H9 (cell line): ENCODE data around the gene C19orf81. TPM values are rescaled to one million over a fixed set of nuclear protein-coding genes. Genes with fewer than 3 reads are reported as not detected.

Experiments
- DNase-seq: peaks from one replicate; pipeline ENCODE4 v3.0.0-alpha.2; 2017
- H2AFZ ChIP-seq: one replicate; pipeline ENCODE4 v1.6.1; 2013; ENCODE audit warnings: mild to moderate bottlenecking, low read length, control low read depth, moderate library complexity
- H2AK5ac ChIP-seq: 2 replicates; pipeline ENCODE4 v1.6.1; 2013; ENCODE audit warnings: low read length, control low read depth, mixed read lengths; ENCODE audit not compliant: insufficient read length
- H2BK120ac ChIP-seq: one replicate; pipeline ENCODE4 v1.6.1; 2013; ENCODE audit warnings: low read depth, mild to moderate bottlenecking, low read length, control low read depth, inconsistent platforms; ENCODE audit not compliant: poor library complexity, severe bottlenecking
- H2BK12ac ChIP-seq: 2 replicates; pipeline ENCODE4 v1.6.1; 2013; ENCODE audit warnings: low read length, control low read depth, mixed read lengths, low read depth; ENCODE audit not compliant: insufficient read length
- H2BK15ac ChIP-seq: 2 replicates; pipeline ENCODE4 v1.6.1; 2013; ENCODE audit warnings: low read depth, low read length, control low read depth
- H2BK20ac ChIP-seq: one replicate; pipeline ENCODE4 v1.6.1; 2013; ENCODE audit warnings: low read depth, mild to moderate bottlenecking, low read length, control low read depth, inconsistent platforms; ENCODE audit not compliant: poor library complexity, severe bottlenecking
- H2BK5ac ChIP-seq: 2 replicates; pipeline ENCODE4 v1.6.1; 2013; ENCODE audit warnings: low read length, control low read depth, mixed read lengths; ENCODE audit not compliant: insufficient read length
- H3K14ac ChIP-seq: 2 replicates; pipeline ENCODE4 v1.6.1; 2013; ENCODE audit warnings: low read length, control low read depth; ENCODE audit not compliant: insufficient read depth
- H3K18ac ChIP-seq: 2 replicates; pipeline ENCODE4 v1.6.1; 2013; ENCODE audit warnings: low read depth, mild to moderate bottlenecking, mixed read lengths, low read length, control low read depth; ENCODE audit not compliant: insufficient read length
- H3K23ac ChIP-seq: 2 replicates; pipeline ENCODE4 v1.6.1; 2013; ENCODE audit warnings: low read length, control low read depth, mixed read lengths, low read depth; ENCODE audit not compliant: insufficient read length
- H3K23me2 ChIP-seq: 2 replicates; pipeline ENCODE4 v1.6.1; 2013; ENCODE audit warnings: low read depth, mild to moderate bottlenecking, mixed read lengths, low read length, control low read depth; ENCODE audit not compliant: insufficient read length, poor library complexity, severe bottlenecking
- H3K27ac ChIP-seq: 2 replicates; pipeline ENCODE4 v1.5.1; 2013; ENCODE audit warnings: low read length, control low read depth, mixed read lengths, low read depth; ENCODE audit not compliant: insufficient read length
- H3K27me3 ChIP-seq: 2 replicates; pipeline ENCODE4 v1.6.1; 2013; ENCODE audit warnings: low read length, control low read depth, inconsistent platforms; ENCODE audit not compliant: insufficient read depth
- H3K4ac ChIP-seq: 2 replicates; pipeline ENCODE4 v1.6.1; 2013; ENCODE audit warnings: low read depth, mild to moderate bottlenecking, control low read depth, inconsistent platforms, low read length, moderate library complexity
- H3K4me1 ChIP-seq: 2 replicates; pipeline ENCODE4 v1.6.1; 2013; ENCODE audit warnings: low read length, control low read depth, inconsistent platforms; ENCODE audit not compliant: insufficient read depth
- H3K4me2 ChIP-seq: 2 replicates; pipeline ENCODE4 v1.6.1; 2013; ENCODE audit warnings: low read length, control low read depth, mixed read lengths; ENCODE audit not compliant: insufficient read length, insufficient read depth
- H3K56ac ChIP-seq: 2 replicates; pipeline ENCODE4 v1.6.1; 2013; ENCODE audit warnings: low read depth, mild to moderate bottlenecking, mixed read lengths, low read length, control low read depth; ENCODE audit not compliant: insufficient read length
- H3K79me1 ChIP-seq: 2 replicates; pipeline ENCODE4 v1.6.1; 2013; ENCODE audit warnings: low read depth, mild to moderate bottlenecking, moderate library complexity, low read length, control low read depth, inconsistent platforms; ENCODE audit not compliant: insufficient read depth, poor library complexity, severe bottlenecking
- H3K79me2 ChIP-seq: 2 replicates; pipeline ENCODE4 v1.6.1; 2013; ENCODE audit warnings: low read length, control low read depth, inconsistent platforms; ENCODE audit not compliant: insufficient read depth
- H3K9ac ChIP-seq: 2 replicates; pipeline ENCODE4 v1.6.1; 2013; ENCODE audit warnings: low read length, control low read depth, mixed read lengths; ENCODE audit not compliant: insufficient read length; ENCODE audit errors: extremely low read depth
- H3K9me3 ChIP-seq: one replicate; pipeline ENCODE4 v1.6.1; 2013; ENCODE audit warnings: low read depth, low read length, inconsistent platforms; ENCODE audit not compliant: control insufficient read depth
- H3T11ph ChIP-seq: one replicate; pipeline ENCODE4 v1.6.1; 2013; ENCODE audit warnings: mild to moderate bottlenecking, low read length, control low read depth, inconsistent platforms
- H4K20me1 ChIP-seq: one replicate; pipeline ENCODE4 v1.6.1; 2013; ENCODE audit not compliant: control insufficient read depth, insufficient read length, insufficient read depth
- H4K5ac ChIP-seq: 2 replicates; pipeline ENCODE4 v1.6.1; 2013; ENCODE audit warnings: low read depth, mild to moderate bottlenecking, mixed read lengths, low read length, control low read depth; ENCODE audit not compliant: insufficient read length
- H4K8ac ChIP-seq: replicated peaks from 2 replicates; pipeline ENCODE4 v1.6.1; 2013; ENCODE audit warnings: low read length, control low read depth, mixed read lengths, low read depth; ENCODE audit not compliant: insufficient read length
- H4K91ac ChIP-seq: 2 replicates; pipeline ENCODE4 v1.6.1; 2013; ENCODE audit warnings: low read depth, mild to moderate bottlenecking, moderate library complexity, mixed read lengths, low read length, control low read depth; ENCODE audit not compliant: insufficient read length
- H3K27ac Mint-ChIP-seq, 3 experiments: 2 replicates in 2 of 3; 3 replicates in 1 of 3; pipeline ENCODE4 v1.8.0; 2020 to 2021; ENCODE audit warnings: mixed read lengths in 3 of 3, mild to moderate bottlenecking in 1 of 3, moderate library complexity in 1 of 3
- H3K27me3 Mint-ChIP-seq: 2 replicates; pipeline ENCODE4 v1.8.0; 2021; ENCODE audit warnings: low read depth, mild to moderate bottlenecking, moderate library complexity, mixed read lengths
- H3K36me3 Mint-ChIP-seq, 3 experiments: 2 replicates in 2 of 3; 3 replicates in 1 of 3; pipeline ENCODE4 v1.8.0; 2020 to 2021; ENCODE audit warnings: low read depth in 3 of 3, mixed read lengths in 3 of 3; ENCODE audit not compliant: insufficient read depth in 1 of 3
- H3K4me1 Mint-ChIP-seq, 2 experiments: 2 replicates each; pipeline ENCODE4 v1.8.0; 2020; ENCODE audit warnings: mixed read lengths in 2 of 2
- H3K4me3 Mint-ChIP-seq, 2 experiments: 2 replicates in 1 of 2; 3 replicates in 1 of 2; pipeline ENCODE4 v1.8.0; 2020 to 2021; ENCODE audit warnings: mild to moderate bottlenecking in 2 of 2, mixed read lengths in 2 of 2, moderate library complexity in 1 of 2
- H3K9me3 Mint-ChIP-seq, 2 experiments: 2 replicates in 1 of 2; 3 replicates in 1 of 2; pipeline ENCODE4 v1.8.0; 2020; ENCODE audit warnings: mild to moderate bottlenecking in 2 of 2, mixed read lengths in 2 of 2, moderate library complexity in 1 of 2
- CTCF ChIP-seq: fragments of 200-600 bp; sonication (generic); conservative IDR thresholded peaks from 3 replicates; pipeline ENCODE4 v1.8.0; 2021; ENCODE audit warnings: antibody characterized with exemption, mild to moderate bottlenecking
- WGBS: extraction: QIAGEN DNeasy Blood & Tissue Kit; methylation state at CpG from one replicate; pipeline ENCODE4 v1.1.7; 2013; ENCODE audit warnings: missing lambda C conversion rate, low lambda C conversion rate, mixed read lengths; ENCODE audit not compliant: insufficient read length; ENCODE audit errors: extremely low coverage; 5-methylcytosine and 5-hydroxymethylcytosine counted together
- total RNA-seq: library from RNA; stranded (reverse); gene quantifications from 2 replicates; pipeline ENCODE4 v1.2.1, GENCODE V29; 2021

C19orf81 gene
- total RNA-seq, 1 experiment from 2014 or later: 11.0 TPM

GRCh38 chr19:50633973-50634372 lies 15.3 kb upstream of the C19orf81 start:
- H3K27me3 ChIP-seq: peaks cover 6% of the 10 kb centered on the region; the same call in 1 of the 2 replicates
- no peak overlapping the region for H3K18ac ChIP-seq
- H3K9me3 ChIP-seq: peaks cover 18% of the 10 kb centered on the region
- no CpG with 5 or more reads among the region's 2 CpGs for WGBS
- no peak overlapping the region for H2BK20ac ChIP-seq
- H3K79me2 ChIP-seq: no peaks in the 10 kb centered on the region
- no peaks in the 10 kb centered on the region for H3K79me1 ChIP-seq
- no peak overlapping the region for H2BK120ac ChIP-seq
- Mint-ChIP-seq H3K4me3 (no peak overlapping the region), H3K27ac (no peak overlapping the region), H3K9me3 (peaks cover 30 to 31% of the 10 kb centered on the region in 2 experiments), H3K4me1 (peaks cover 8 to 14% of the 10 kb centered on the region in 2 experiments), H3K36me3 (peaks cover 9 to 29% (median 22%) of the 10 kb centered on the region in 3 experiments; a peak in 6 of 7 replicates), H3K27me3 (peaks cover 55% of the 10 kb centered on the region)
- TF ChIP-seq CTCF: no peak
- H4K20me1 ChIP-seq: no peaks in the 10 kb centered on the region
- no peak overlapping the region for H3K27ac ChIP-seq
- H3K4ac ChIP-seq: no peak overlapping the region
- no peaks in the 10 kb centered on the region for H3K4me1 ChIP-seq
- no peak overlapping the region for H2AFZ ChIP-seq
- H3K56ac ChIP-seq: no peak overlapping the region
- H2BK5ac ChIP-seq: no peak overlapping the region
- no peak overlapping the region for H2BK15ac ChIP-seq
- DNase-seq: no peak
- no peak overlapping the region for H3K23ac ChIP-seq
- no peak overlapping the region for H3K4me2 ChIP-seq
- no peak overlapping the region for H4K5ac ChIP-seq
- no peak overlapping the region for H3K9ac ChIP-seq
- peaks cover 2% of the 10 kb centered on the region for H3K23me2 ChIP-seq
- H3T11ph ChIP-seq: no peak overlapping the region
- H2BK12ac ChIP-seq: no peak overlapping the region
- no peak overlapping the region for H2AK5ac ChIP-seq
- H4K8ac ChIP-seq: no peak overlapping the region
- no peak overlapping the region for H3K14ac ChIP-seq
- no peak overlapping the region for H4K91ac ChIP-seq
